OCI-LY7 (cell line): ENCODE data around the gene ITSN1. TPM values are rescaled to one million over a fixed set of nuclear protein-coding genes. Genes with fewer than 3 reads are reported as not detected.

Experiments used
- BruUV-seq: library from RNA; stranded (reverse); fragments of 400-500 nt; replicated peaks from 2 replicates; lab custom pipeline; 2021; lab: Mats Ljungman, UMichigan
- CTCF ChIA-PET: fragments of 300-600 bp; sonication (Branson Sonifier 250); formaldehyde crosslinking; loops from one replicate; lab custom pipeline; 2022; ENCODE audit warnings: antibody characterized with exemption; ENCODE audit not compliant: unreplicated experiment; lab: Charles Lee
- POLR2A ChIA-PET: fragments of 300-600 bp; sonication (Branson Sonifier 250); formaldehyde crosslinking; loops from one replicate; lab custom pipeline; 2022; ENCODE audit warnings: antibody characterized with exemption; lab: Charles Lee
- DNase-seq: peaks from one replicate; pipeline ENCODE4 v3.0.0-alpha.2; 2015; ENCODE audit warnings: low spot score
- H2AFZ ChIP-seq: fragments of 200-600 bp; sonication (generic), shearing (Covaris generic); 2 replicates; pipeline ENCODE4 v1.6.1; 2014; ENCODE audit warnings: mild to moderate bottlenecking, antibody characterized with exemption, low read length, moderate library complexity
- H3K27ac ChIP-seq: fragments of 200-600 bp; sonication (generic); 2 replicates; pipeline ENCODE4 v1.5.1; 2014; ENCODE audit warnings: mixed run types, low read depth, mild to moderate bottlenecking, moderate library complexity, low read length, inconsistent platforms; ENCODE audit not compliant: poor library complexity, severe bottlenecking
- H3K36me3 ChIP-seq: fragments of 200-600 bp; sonication (generic); 2 replicates; pipeline ENCODE4 v1.6.1; 2014; ENCODE audit warnings: mild to moderate bottlenecking, antibody characterized with exemption, low read length, moderate library complexity, mixed read lengths; ENCODE audit not compliant: insufficient read depth
- H3K4me1 ChIP-seq: fragments of 200-600 bp; sonication (generic); 2 replicates; pipeline ENCODE4 v1.5.1; 2014; ENCODE audit warnings: mild to moderate bottlenecking, low read length; ENCODE audit not compliant: insufficient read depth, poor library complexity, severe bottlenecking
- H3K4me2 ChIP-seq: fragments of 200-600 bp; sonication (generic); 2 replicates; pipeline ENCODE4 v1.6.1; 2014; ENCODE audit warnings: mild to moderate bottlenecking, low read length
- H3K4me3 ChIP-seq: fragments of 200-600 bp; sonication (generic); 2 replicates; pipeline ENCODE4 v1.5.1; 2014; ENCODE audit warnings: mild to moderate bottlenecking, low read depth, low read length; ENCODE audit not compliant: poor library complexity, severe bottlenecking
- H3K79me2 ChIP-seq: fragments of 200-600 bp; sonication (generic); 2 replicates; pipeline ENCODE4 v1.6.1; 2016; ENCODE audit warnings: low read depth, mild to moderate bottlenecking, low read length, moderate library complexity, mixed read lengths; ENCODE audit not compliant: insufficient read depth
- H3K9me2 ChIP-seq: fragments of 200-600 bp; sonication (generic); 2 replicates; pipeline ENCODE4 v1.6.1; 2016; ENCODE audit warnings: mild to moderate bottlenecking, low read length, mixed read lengths; ENCODE audit not compliant: insufficient read depth
- H3K9me3 ChIP-seq: fragments of 200-600 bp; sonication (generic); 2 replicates; pipeline ENCODE4 v1.6.1; 2014; ENCODE audit warnings: mild to moderate bottlenecking, mixed run types, low read length, mixed read lengths
- H4K20me1 ChIP-seq: fragments of 200-600 bp; sonication (generic); 2 replicates; pipeline ENCODE4 v1.6.1; 2014; ENCODE audit warnings: mild to moderate bottlenecking, antibody characterized with exemption, low read length, moderate library complexity, mixed read lengths; ENCODE audit not compliant: insufficient read depth
- CTCF ChIP-seq: fragments of 200-600 bp; sonication (generic); conservative IDR thresholded peaks from 2 replicates; pipeline ENCODE4 v1.5.1; 2014; ENCODE audit warnings: mild to moderate bottlenecking, antibody characterized with exemption, low read length, moderate library complexity, mixed read lengths
- EZH2phosphoT487 ChIP-seq: fragments of 200-600 bp; sonication (generic); IDR thresholded peaks from 2 replicates; pipeline ENCODE4 v1.6.1; 2018; ENCODE audit warnings: low read depth, borderline replicate concordance, mild to moderate bottlenecking, mixed run types, antibody characterized with exemption, low read length, moderate library complexity, mixed read lengths
- intact Hi-C: fragments of 100-400 bp; cut with micrococcal nuclease; formaldehyde crosslinking; loops from one replicate; pipeline ENCODE4 v1.10.0; 2022; ENCODE audit not compliant: unreplicated experiment
- total RNA-seq, 2 experiments: library from RNA; depleted of rRNA in 1 of 2; stranded (reverse); fragments of >200 nt in 1 of 2; shearing (Covaris generic) in 1 of 2; gene quantifications; 2 replicates each; pipeline ENCODE4 v1.2.3, GENCODE V29; 2014 to 2022

Gene ITSN1
- total RNA-seq, 2 experiments from 2014 or later: 0.60 to 5.9 TPM

GRCh38 chr21:33857846-33858666 is 215.8 kb downstream of the ITSN1 start:
- H2AFZ ChIP-seq: no peak overlapping the region
- H3K4me2 ChIP-seq: no peak overlapping the region
- POLR2A ChIA-PET: interaction anchor here (0.5 to 0.6 kb wide), 2 partner anchors 45 to 1264 kb away, joined by 3 read pairs; no protein-coding TSS in a partner anchor
- TF ChIP-seq EZH2phosphoT487 (no peak), CTCF (no peak)
- BruUV-seq: no TSS peak
- H3K36me3 ChIP-seq: no peaks in the 10 kb centered on the region
- DNase-seq: no peak
- H4K20me1 ChIP-seq: no peaks in the 10 kb centered on the region
- H3K9me3 ChIP-seq: no peaks in the 10 kb centered on the region
- no peaks in the 10 kb centered on the region for H3K4me1 ChIP-seq
- H3K4me3 ChIP-seq: no peak overlapping the region
- H3K9me2 ChIP-seq: no peaks in the 10 kb centered on the region
- intact Hi-C loops: no loop called here
- no peak overlapping the region for H3K27ac ChIP-seq
- H3K79me2 ChIP-seq: no peaks in the 10 kb centered on the region
- CTCF ChIA-PET: no interaction called here

GRCh38 chr21:33858667-33859372 is 216.5 kb downstream of the ITSN1 start:
- H3K27ac ChIP-seq: no peak overlapping the region
- H3K79me2 ChIP-seq: no peaks in the 10 kb centered on the region
- no peak overlapping the region for H2AFZ ChIP-seq
- H3K4me2 ChIP-seq: no peak overlapping the region
- no peak for DNase-seq
- H3K36me3 ChIP-seq: no peaks in the 10 kb centered on the region
- H3K4me1 ChIP-seq: no peaks in the 10 kb centered on the region
- POLR2A ChIA-PET: interaction anchor here (0.5 to 0.6 kb wide), 2 partner anchors 46 to 1263 kb away, joined by 3 read pairs; no protein-coding TSS in a partner anchor
- H4K20me1 ChIP-seq: no peaks in the 10 kb centered on the region
- H3K9me2 ChIP-seq: no peaks in the 10 kb centered on the region
- no peaks in the 10 kb centered on the region for H3K9me3 ChIP-seq
- intact Hi-C loops: no loop called here
- no peak overlapping the region for H3K4me3 ChIP-seq
- no peak for TF ChIP-seq CTCF
- TF ChIP-seq EZH2phosphoT487: no peak
- CTCF ChIA-PET: no interaction called here
- no TSS peak for BruUV-seq
